SK-N-SH treated with all-trans-retinoic acid at 6 μM for 48 hours (cell line): ENCODE measurements around the gene CPSF2.

ENCODE experiments used
- ATAC-seq: fragments of 200-7000 bp; cut with Tn5 transposase; 3 replicates; pipeline ENCODE4 v1.9.1; 2020; ENCODE audit warnings: mild to moderate bottlenecking, moderate library complexity
- ARNTL ChIP-seq: fragments of 450-650 bp; formaldehyde crosslinking; IDR thresholded peaks from 2 replicates; pipeline ENCODE4 v1.5.0; 2020; ENCODE audit warnings: low read depth, mild to moderate bottlenecking, moderate library complexity, borderline replicate concordance
- BACH2 ChIP-seq: fragments of 250-450 bp; sonication (Bioruptor Pico); IDR thresholded peaks from 2 replicates; pipeline ENCODE4 v1.9.0; 2021; ENCODE audit warnings: mild to moderate bottlenecking, borderline replicate concordance
- CREB5 ChIP-seq: fragments of 250-450 bp; sonication (Bioruptor Pico); IDR thresholded peaks from 2 replicates; pipeline ENCODE4 v1.5.1; 2020; ENCODE audit warnings: low read depth, mild to moderate bottlenecking, moderate library complexity
- CSDC2 ChIP-seq: fragments of 250-450 bp; sonication (Bioruptor Pico); IDR thresholded peaks from 2 replicates; pipeline ENCODE4 v1.5.0; 2020; ENCODE audit warnings: mild to moderate bottlenecking, moderate library complexity
- CSRNP3 ChIP-seq: fragments of 250-450 bp; sonication (Bioruptor Pico); IDR thresholded peaks from 2 replicates; pipeline ENCODE4 v1.5.1; 2021; ENCODE audit warnings: mild to moderate bottlenecking, moderate library complexity
- ESRRG ChIP-seq: fragments of 250-450 bp; sonication (Bioruptor Pico); IDR thresholded peaks from 2 replicates; pipeline ENCODE4 v1.6.1; 2021; ENCODE audit warnings: mild to moderate bottlenecking
- GLIS3 ChIP-seq: fragments of 250-450 bp; sonication (Bioruptor Pico); IDR thresholded peaks from 2 replicates; pipeline ENCODE4 v1.5.0; 2020; ENCODE audit warnings: mild to moderate bottlenecking, moderate library complexity
- ISL1 ChIP-seq: fragments of 250-450 bp; sonication (Bioruptor Pico); IDR thresholded peaks from 2 replicates; pipeline ENCODE4 v2.1.2; 2022; ENCODE audit warnings: mild to moderate bottlenecking, moderate library complexity
- OSR1 ChIP-seq: fragments of 250-450 bp; sonication (Bioruptor Pico); IDR thresholded peaks from 2 replicates; pipeline ENCODE4 v1.8.0; 2022; ENCODE audit warnings: moderate library complexity, mild to moderate bottlenecking, inconsistent platforms
- PATZ1 ChIP-seq: fragments of 250-450 bp; sonication (Bioruptor Pico); IDR thresholded peaks from 2 replicates; pipeline ENCODE4 v1.8.0; 2020; ENCODE audit warnings: mild to moderate bottlenecking, moderate library complexity, borderline replicate concordance
- POU6F1 ChIP-seq: fragments of 250-450 bp; sonication (Bioruptor Pico); IDR thresholded peaks from 2 replicates; pipeline ENCODE4 v1.8.0; 2021; ENCODE audit warnings: low read depth, mild to moderate bottlenecking, moderate library complexity, borderline replicate concordance
- PPARA ChIP-seq: fragments of 250-450 bp; sonication (Bioruptor Pico); IDR thresholded peaks from 2 replicates; pipeline ENCODE4 v1.5.0; 2020; ENCODE audit warnings: mild to moderate bottlenecking, borderline replicate concordance
- RARB ChIP-seq: fragments of 250-450 bp; sonication (Bioruptor Pico); IDR thresholded peaks from 2 replicates; pipeline ENCODE4 v1.8.0; 2021; ENCODE audit warnings: mild to moderate bottlenecking, moderate library complexity
- SNAI2 ChIP-seq: fragments of 250-450 bp; sonication (Bioruptor Pico); IDR thresholded peaks from 2 replicates; pipeline ENCODE4 v1.5.0; 2020; ENCODE audit warnings: mild to moderate bottlenecking, moderate library complexity
- TCF4 ChIP-seq: fragments of 250-450 bp; sonication (Bioruptor Pico); IDR thresholded peaks from 2 replicates; pipeline ENCODE4 v1.8.0; 2021; ENCODE audit warnings: mild to moderate bottlenecking, moderate library complexity, borderline replicate concordance
- TOX ChIP-seq: fragments of 250-450 bp; sonication (Bioruptor Pico); IDR thresholded peaks from 2 replicates; pipeline ENCODE4 v1.8.0; 2021; ENCODE audit warnings: mild to moderate bottlenecking, moderate library complexity, borderline replicate concordance
- TSHZ2 ChIP-seq: fragments of 250-450 bp; sonication (Bioruptor Pico); IDR thresholded peaks from 2 replicates; pipeline ENCODE4 v1.5.0; 2020; ENCODE audit warnings: mild to moderate bottlenecking, moderate library complexity
- ZC3H10 ChIP-seq: fragments of 250-450 bp; sonication (Bioruptor Pico); IDR thresholded peaks from 2 replicates; pipeline ENCODE4 v1.5.1; 2021; ENCODE audit warnings: mild to moderate bottlenecking, moderate library complexity
- ZFP3 ChIP-seq: fragments of 250-450 bp; sonication (Bioruptor Pico); IDR thresholded peaks from 2 replicates; pipeline ENCODE4 v1.5.0; 2020; ENCODE audit warnings: mild to moderate bottlenecking, moderate library complexity
- ZNF565 ChIP-seq: fragments of 450-650 bp; formaldehyde crosslinking; conservative IDR thresholded peaks from 2 replicates; pipeline ENCODE4 v1.5.0; 2020; ENCODE audit warnings: low read depth, mild to moderate bottlenecking, moderate library complexity
- ZNF70 ChIP-seq: fragments of 450-650 bp; formaldehyde crosslinking; IDR thresholded peaks from 2 replicates; pipeline ENCODE4 v1.5.0; 2020; ENCODE audit warnings: mild to moderate bottlenecking, moderate library complexity
- ZNF8 ChIP-seq: fragments of 450-650 bp; formaldehyde crosslinking; IDR thresholded peaks from 2 replicates; pipeline ENCODE4 v1.5.0; 2020; ENCODE audit warnings: mild to moderate bottlenecking, moderate library complexity

Gene CPSF2

GRCh38 chr14:92099802-92100201 lies 22.0 kb upstream of the CPSF2 start:
- no peak for TF ChIP-seq SNAI2 (CRISPR knock-in tag)
- TF ChIP-seq ZC3H10 (CRISPR knock-in tag): no peak
- no peak for TF ChIP-seq ISL1 (CRISPR knock-in tag)
- TF ChIP-seq BACH2 (CRISPR knock-in tag): no peak
- TF ChIP-seq TCF4: no peak
- no peak for TF ChIP-seq CSRNP3 (CRISPR knock-in tag)
- TF ChIP-seq ESRRG (CRISPR knock-in tag): no peak
- no peak for TF ChIP-seq PPARA (CRISPR knock-in tag)

GRCh38 chr14:92103363-92103989 lies 18.3 kb upstream of the CPSF2 start:
- TF ChIP-seq ZNF565 (no peak), ZNF8 (no peak), BACH2 (CRISPR knock-in tag) (no peak), ESRRG (CRISPR knock-in tag) (no peak), OSR1 (CRISPR knock-in tag) (no peak), TOX (CRISPR knock-in tag) (no peak), ISL1 (CRISPR knock-in tag) (no peak), ZFP3 (CRISPR knock-in tag) (no peak), TCF4 (no peak)
- ATAC-seq: no peak

More at GRCh38 chr14:92099802-92100201, 22.0 kb upstream of the CPSF2 start:
- ATAC-seq: no peak

- no peak for TF ChIP-seq PATZ1 (CRISPR knock-in tag)
- no peak for TF ChIP-seq GLIS3 (CRISPR knock-in tag)
- no peak for TF ChIP-seq CSDC2 (CRISPR knock-in tag)
- TF ChIP-seq PPARA (CRISPR knock-in tag): no peak
- no peak for TF ChIP-seq TSHZ2 (CRISPR knock-in tag)
- TF ChIP-seq ARNTL (CRISPR knock-in tag): no peak
- TF ChIP-seq BACH2 (CRISPR knock-in tag): no peak
- TF ChIP-seq ISL1 (CRISPR knock-in tag): no peak
- no peak for TF ChIP-seq OSR1 (CRISPR knock-in tag)
- no peak for TF ChIP-seq RARB (CRISPR knock-in tag)
- peak; percentile 10 for ATAC-seq
Measured at GRCh38 chr14:92105073-92105892, 16.5 kb upstream of the CPSF2 start.

- ATAC-seq: peak; percentile 44; the same call in 1 of the 3 replicates
- TF ChIP-seq SNAI2 (CRISPR knock-in tag) (no peak), ZC3H10 (CRISPR knock-in tag) (no peak), TOX (CRISPR knock-in tag) (no peak), ZNF70 (CRISPR knock-in tag) (no peak), CREB5 (CRISPR knock-in tag) (no peak), ARNTL (CRISPR knock-in tag) (no peak), TSHZ2 (CRISPR knock-in tag) (no peak), POU6F1 (CRISPR knock-in tag) (no peak), ZNF565 (no peak)
Measured at GRCh38 chr14:92105893-92106142, 16.0 kb upstream of the CPSF2 start.
